Skeletal muscle cell (primary cell): ENCODE data around the gene ZNF518A.
"Not testable (repeated sequence)": the region's sequence is repeated elsewhere in the genome, so short reads cannot be mapped to it uniquely, and the experiment has no call there.

Experiments used
- DNase-seq: peaks from one replicate; pipeline ENCODE4 v3.0.0-alpha.2; 2010; ENCODE audit warnings: low read depth
- H3K4me3 ChIP-seq: 2 replicates; pipeline ENCODE4 v1.5.1; 2011; ENCODE audit warnings: low read depth, mild to moderate bottlenecking, control low read depth, low read length, moderate library complexity

Gene ZNF518A

DNA sequence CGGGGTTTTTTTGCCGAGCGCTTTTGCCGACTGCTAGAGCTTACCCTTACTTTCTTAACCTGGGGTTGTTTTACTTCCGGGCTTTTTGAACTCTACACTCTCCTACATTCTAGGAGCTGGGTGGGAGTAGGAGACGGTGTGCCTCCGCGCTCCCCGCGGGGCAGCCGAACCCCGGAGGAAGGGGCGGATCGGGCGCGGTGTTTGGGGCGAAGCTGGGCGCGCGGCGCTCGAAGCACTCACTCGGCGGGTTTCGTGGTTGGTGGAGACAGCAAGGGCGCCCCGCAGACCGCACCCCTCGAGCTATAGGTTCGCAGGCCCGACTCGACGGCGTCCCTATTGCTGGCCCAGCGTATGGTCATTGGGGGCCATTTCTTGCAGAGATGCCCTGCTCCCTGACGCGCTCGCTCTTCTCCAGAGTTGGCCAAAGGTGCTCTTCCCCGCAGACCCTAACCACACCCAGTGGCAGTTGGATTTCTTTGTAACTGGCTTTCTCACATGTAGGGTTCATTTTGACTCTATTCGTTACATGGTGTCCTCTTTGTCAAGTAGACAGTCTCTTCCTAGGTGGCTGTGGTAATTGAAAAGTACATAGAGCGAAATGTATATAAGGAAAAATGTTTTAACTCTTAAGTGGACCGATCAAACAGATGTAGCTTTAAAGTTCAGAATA lies 364 bp downstream of the ZNF518A start:
- DNase-seq, result peak; percentile 51
- peak overlapping the region; percentile 77 for H3K4me3 ChIP-seq

GRCh38 chr10:96131621-96132020 lies 1.5 kb downstream of the ZNF518A start:
- no peak overlapping the region for H3K4me3 ChIP-seq
- no peak for DNase-seq

DNA sequence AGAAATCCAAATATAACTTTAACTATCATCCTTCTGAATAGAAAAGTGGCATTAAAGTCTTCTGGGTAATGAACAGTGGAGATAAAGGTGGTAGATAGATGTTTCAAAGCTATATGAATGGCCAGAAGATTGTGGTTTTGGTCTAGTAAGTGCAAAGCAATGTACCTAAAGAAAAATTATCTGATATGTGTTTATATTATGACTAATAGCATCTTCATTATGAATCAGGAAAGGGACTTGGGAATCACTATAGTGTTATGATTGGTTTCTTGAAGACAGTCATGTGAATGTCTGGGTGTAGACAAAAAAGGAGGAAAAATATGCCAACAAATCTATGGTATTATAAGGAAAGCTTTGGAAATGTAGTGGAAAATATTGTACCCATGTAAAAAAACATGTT lies 3.0 kb downstream of the ZNF518A start:
- DNase-seq, result peak; percentile 4
- no peak overlapping the region for H3K4me3 ChIP-seq

DNA sequence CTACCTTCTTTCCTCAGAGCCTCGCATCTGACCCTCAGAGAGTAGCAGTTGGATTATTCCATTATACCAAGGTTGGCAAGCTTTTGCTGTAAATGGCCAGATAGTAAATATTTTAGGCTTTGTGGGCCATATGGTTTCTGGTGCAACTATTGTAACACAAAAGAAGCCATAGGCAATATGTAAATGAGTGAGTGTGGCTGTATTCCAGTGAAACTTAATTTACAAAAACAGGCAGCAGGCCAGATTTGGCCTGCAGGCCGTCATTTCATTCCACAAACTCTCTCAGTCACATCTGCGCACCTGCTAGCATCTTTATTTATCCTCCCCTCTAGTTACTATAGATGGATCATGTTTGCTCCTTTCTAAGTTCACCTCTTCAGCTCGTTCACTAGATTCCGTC lies 6.7 kb downstream of the ZNF518A start:
- no peak overlapping the region for H3K4me3 ChIP-seq
- no peak for DNase-seq

DNA sequence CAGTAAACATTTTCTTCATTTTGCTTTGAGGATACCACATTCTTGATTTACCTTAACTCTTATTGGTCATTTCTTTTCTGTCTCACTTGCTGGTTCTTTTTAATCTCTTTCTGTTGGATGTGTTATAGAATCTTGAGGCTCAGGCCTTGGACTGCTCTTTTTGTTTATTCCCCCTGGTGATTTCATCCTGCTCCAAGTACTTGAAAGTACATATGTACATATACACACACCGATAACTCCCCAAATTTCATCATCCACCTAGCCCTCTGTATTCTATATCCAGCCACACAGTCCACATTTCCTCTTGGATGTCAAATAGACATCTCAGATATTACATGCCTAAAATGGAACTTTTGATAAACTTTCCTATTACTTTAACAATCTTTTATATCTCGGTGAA lies 7.5 kb downstream of the ZNF518A start:
- no peak overlapping the region for H3K4me3 ChIP-seq
- DNase-seq, result no peak

- no peak for DNase-seq
Measured at GRCh38 chr10:96138102-96138501, 8.0 kb downstream of the ZNF518A start.

DNA sequence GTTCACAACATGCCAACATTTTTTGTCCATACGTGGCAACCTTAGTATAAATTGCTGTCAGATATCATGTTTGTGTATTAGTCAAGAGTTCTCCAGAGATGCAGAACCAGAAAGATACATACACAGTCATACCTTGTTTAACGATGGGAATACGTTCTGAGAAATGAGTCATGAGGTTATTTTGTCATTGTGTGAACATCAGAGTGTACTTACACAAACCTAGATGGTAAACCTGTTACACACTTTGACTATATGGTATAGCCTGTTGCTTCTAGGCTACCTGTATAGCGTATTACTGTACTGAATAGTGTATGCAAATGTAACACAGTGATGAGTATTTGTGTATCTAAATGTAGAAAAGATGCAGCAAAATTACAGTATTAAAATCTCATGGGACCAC lies 22.3 kb downstream of the ZNF518A start:
- no peak overlapping the region for H3K4me3 ChIP-seq
- no peak for DNase-seq

More at GRCh38 chr10:96138102-96138501, 8.0 kb downstream of the ZNF518A start:
- H3K4me3 ChIP-seq, result no peak overlapping the region

- no peak overlapping the region for H3K4me3 ChIP-seq
- DNase-seq, result no peak
Measured at GRCh38 chr10:96153070-96153469, 23.0 kb downstream of the ZNF518A start.

DNA sequence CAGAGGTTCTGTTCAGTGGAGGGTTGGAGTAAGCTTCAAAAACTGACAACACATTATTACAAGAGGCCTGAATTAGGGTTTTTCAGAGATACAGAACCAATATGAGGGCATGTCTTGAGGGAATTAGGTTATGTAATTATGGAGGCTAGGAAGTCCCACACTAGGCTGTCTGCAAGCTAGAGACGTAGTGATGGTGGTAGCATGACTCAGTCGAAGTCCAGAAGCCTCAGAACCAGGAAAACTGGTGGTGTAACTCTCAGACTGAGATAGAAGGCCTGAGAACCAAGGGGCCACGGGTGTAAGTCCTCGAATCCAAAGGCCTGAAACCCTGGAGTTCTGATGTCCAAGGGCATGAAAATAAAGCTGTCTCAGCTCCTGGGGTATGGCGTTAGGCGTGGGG lies 35.6 kb downstream of the ZNF518A start:
- no peak for DNase-seq

DNA sequence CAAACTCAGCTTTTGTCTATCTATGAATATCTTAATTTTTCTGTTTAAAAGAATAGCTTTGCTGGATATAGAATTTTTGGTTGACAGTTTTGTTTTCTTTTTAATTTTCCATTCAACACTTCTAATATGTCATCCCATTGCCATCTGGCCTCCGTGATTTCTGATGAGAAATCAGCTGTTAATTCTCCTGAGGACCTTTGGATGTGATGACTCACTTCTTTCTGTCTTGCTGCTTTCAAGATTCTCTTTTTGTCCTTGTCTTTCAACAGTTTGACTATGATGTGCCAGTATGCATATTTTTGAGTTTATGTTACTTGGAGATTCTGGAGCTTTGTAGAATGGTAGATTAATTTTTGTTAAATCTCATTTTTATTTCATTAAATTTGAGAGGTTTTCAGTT lies 38.4 kb downstream of the ZNF518A start:
- DNase-seq, result no peak
- no peak overlapping the region for H3K4me3 ChIP-seq

More for the DNA sequence above, 35.6 kb downstream of the ZNF518A start:
- H3K4me3 ChIP-seq, result no peak overlapping the region

- no peak overlapping the region for H3K4me3 ChIP-seq
- DNase-seq, result no peak
Measured at GRCh38 chr10:96170230-96170629, 40.1 kb downstream of the ZNF518A start.

GRCh38 chr10:96172666-96173065 lies 42.6 kb downstream of the ZNF518A start:
- no peak overlapping the region for H3K4me3 ChIP-seq
- no peak for DNase-seq

- DNase-seq, result no peak
- no peak overlapping the region for H3K4me3 ChIP-seq
Measured at GRCh38 chr10:96176985-96177384, 46.9 kb downstream of the ZNF518A start.

GRCh38 chr10:96188421-96188820 lies 58.3 kb downstream of the ZNF518A start:
- no peak for DNase-seq
- H3K4me3 ChIP-seq, result no peak overlapping the region

DNA sequence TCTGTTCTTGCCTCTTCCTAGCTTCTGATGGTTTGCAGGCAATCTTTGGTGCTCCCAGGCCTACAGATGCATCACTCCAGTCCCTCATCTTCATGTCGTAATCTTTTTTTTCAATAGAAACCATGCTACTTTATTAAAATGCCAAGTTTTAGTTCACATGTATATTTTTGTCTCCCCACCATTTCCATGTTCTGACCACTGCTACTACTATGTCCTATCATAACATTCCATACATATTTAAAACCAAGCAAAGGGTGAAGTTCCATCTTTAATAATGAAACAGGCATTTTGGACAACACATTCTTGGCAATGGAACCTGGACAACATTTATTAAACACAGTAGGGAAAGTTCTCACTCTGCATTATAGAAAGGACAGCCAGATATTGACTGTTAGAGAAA lies 58.8 kb downstream of the ZNF518A start:
- DNase-seq, result no peak
- no peak overlapping the region for H3K4me3 ChIP-seq

GRCh38 chr10:96189505-96189904 lies 59.4 kb downstream of the ZNF518A start:
- not testable (repeated sequence) for DNase-seq, H3K4me3 ChIP-seq

- no peak for DNase-seq
- H3K4me3 ChIP-seq, result no peak overlapping the region
Measured at GRCh38 chr10:96201525-96201924, 71.4 kb downstream of the ZNF518A start.

GRCh38 chr10:96205580-96205979 lies 75.5 kb downstream of the ZNF518A start:
- H3K4me3 ChIP-seq, result no peak overlapping the region
- no peak for DNase-seq

- DNase-seq, result no peak
- H3K4me3 ChIP-seq, result no peak overlapping the region
Measured at GRCh38 chr10:96208271-96208670, 78.2 kb downstream of the ZNF518A start.

DNA sequence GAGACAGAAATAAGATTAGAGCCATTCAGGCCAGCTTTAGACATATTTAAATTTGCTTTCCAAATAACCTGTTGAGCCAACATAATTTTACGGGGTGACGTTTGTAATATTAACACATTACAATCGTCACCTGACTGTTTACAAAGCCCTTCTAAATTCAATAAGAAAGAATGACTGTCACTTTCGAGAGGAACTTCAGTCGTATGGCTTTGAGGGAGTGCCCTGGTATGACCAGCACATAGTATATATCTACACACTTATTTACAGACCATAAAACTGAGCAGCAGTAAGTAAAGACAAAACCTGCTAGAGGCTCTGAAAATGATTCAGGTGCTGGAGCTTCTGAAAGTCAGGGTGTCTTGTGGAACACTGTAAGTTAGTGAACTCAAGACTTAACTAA lies 78.8 kb downstream of the ZNF518A start:
- DNase-seq, result no peak
- H3K4me3 ChIP-seq, result no peak overlapping the region

GRCh38 chr10:96211764-96212163 lies 81.7 kb downstream of the ZNF518A start:
- no peak for DNase-seq

DNA sequence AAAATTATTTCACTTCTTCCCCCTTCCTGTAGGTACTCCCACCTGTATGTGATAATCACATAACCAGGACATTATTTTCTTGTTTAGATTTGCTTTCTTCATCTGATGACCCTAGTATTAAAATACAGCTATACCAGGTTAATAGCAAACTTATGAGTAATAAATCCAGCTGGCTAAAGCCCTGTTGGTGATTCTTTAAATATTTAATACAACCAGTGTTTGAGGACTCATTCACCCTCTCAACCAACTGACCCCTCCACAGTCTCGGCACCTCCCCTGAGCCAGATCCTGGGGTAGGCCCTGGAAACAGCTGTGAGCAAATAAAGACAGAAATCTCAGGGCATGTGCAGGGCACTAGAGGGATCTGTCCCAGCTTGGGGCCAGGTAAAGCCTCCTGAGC lies 82.8 kb downstream of the ZNF518A start:
- no peak for DNase-seq
- H3K4me3 ChIP-seq, result no peak overlapping the region

More at GRCh38 chr10:96211764-96212163, 81.7 kb downstream of the ZNF518A start:
- no peak overlapping the region for H3K4me3 ChIP-seq
